ENCODE data around the gene SEMA3D. TPM values are rescaled to one million over a fixed set of nuclear protein-coding genes. Genes with fewer than 3 reads are reported as not detected.
A peak's percentile ranks its signal among the peaks of the same experiment; 100 is the strongest.

SEMA3D gene
- total and polyA plus RNA-seq, 5 donors, result 0.54 to 3.1 (median 2.1) TPM

DNA sequence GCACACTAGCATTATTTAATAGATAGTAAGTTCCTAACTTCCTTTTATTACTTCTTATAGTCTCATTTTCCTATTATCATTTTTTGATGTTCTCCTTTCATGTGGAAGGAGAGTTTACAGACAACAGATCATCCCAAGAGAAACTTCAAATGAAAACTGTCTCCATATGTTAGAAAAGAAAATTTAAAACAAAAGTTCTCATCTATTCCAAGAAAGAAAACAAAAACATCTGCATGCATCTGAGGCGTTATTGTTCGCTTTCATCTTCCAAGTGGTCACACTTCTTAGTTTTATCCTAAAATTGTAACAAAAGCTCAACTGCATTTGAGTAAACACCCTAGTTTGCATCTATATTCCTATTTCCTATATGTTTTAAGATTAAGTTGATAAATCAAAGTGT lies 126.2 kb downstream of the SEMA3D start:
- Histone ChIP-seq H3K27ac (ENCODE audit: low read length) (no peak overlapping the region), H3K27me3 (ENCODE audit: control insufficient read depth, insufficient read depth) (no peaks in the 10 kb centered on the region), H3K4me3 (ENCODE audit: low read length) (no peak overlapping the region), H3K9me3 (ENCODE audit: control insufficient read depth, low read length) (no peaks in the 10 kb centered on the region), H3K4me1 (ENCODE audit: control insufficient read depth, insufficient read depth, low read length) (no peaks in the 10 kb centered on the region)
- no peak for DNase-seq
- no peak for ATAC-seq
- intact Hi-C loops (cut with DNase I), result no loop called here
- WGBS, result 92% methylated on average over 2 of the region's 2 CpGs

DNA sequence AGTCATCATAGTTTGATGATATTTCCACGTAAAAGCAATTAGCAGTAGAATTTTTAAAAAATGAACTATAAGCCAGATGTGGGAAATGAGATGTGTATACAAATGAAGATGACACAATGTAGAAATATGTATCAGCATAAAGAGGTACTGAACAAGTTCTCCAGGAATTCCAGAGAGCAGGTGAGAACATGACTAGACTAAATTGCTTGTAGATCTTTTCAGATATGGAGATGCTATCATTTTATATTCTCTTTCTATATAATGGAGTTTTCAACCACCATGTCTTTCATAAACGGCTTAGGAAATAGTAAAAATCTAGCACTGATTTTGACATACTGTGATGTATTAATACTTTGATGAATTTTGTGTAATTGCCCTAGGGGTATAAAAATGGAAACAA lies 130.9 kb downstream of the SEMA3D start:
- H3K4me1 ChIP-seq (ENCODE audit: control insufficient read depth, insufficient read depth, low read length), result no peaks in the 10 kb centered on the region
- H3K9me3 ChIP-seq (ENCODE audit: control insufficient read depth, low read length), result no peaks in the 10 kb centered on the region

DNA sequence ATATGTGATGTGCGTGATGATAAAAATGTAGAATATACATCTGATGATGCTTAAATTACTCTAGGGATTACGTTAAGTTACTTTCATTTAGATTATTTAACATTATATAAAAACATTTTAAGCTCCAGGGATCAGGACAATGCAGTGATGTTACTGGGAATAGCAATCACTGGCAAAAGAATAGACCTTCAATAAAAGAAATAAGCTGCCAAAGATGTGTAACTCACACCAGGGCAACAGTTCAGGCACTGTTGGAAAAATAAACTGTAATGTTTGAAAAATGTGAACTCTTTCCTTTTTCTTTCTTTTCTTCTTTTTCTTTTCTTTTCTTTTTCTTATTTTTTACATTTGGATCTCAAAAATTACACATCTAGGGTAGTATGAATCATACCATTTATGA lies 131.7 kb downstream of the SEMA3D start:
- DNase-seq (no peak), ATAC-seq (no peak)
- no peaks in the 10 kb centered on the region for H3K27me3 ChIP-seq (ENCODE audit: control insufficient read depth, insufficient read depth)
- no peaks in the 10 kb centered on the region for H3K9me3 ChIP-seq (ENCODE audit: control insufficient read depth, low read length)
- H3K4me3 ChIP-seq (ENCODE audit: low read length), result no peak overlapping the region
- 86% methylated on average over 2 of the region's 2 CpGs for WGBS
- no peaks in the 10 kb centered on the region for H3K4me1 ChIP-seq (ENCODE audit: control insufficient read depth, insufficient read depth, low read length)
- H3K27ac ChIP-seq (ENCODE audit: low read length), result no peak overlapping the region
- intact Hi-C loops (cut with DNase I), result no loop called here

More for the DNA sequence above, 130.9 kb downstream of the SEMA3D start:
- DNase-seq (no peak), ATAC-seq (no peak)
- 92% methylated on average over 2 of the region's 2 CpGs for WGBS
- Histone ChIP-seq H3K27ac (ENCODE audit: low read length) (no peak overlapping the region), H3K27me3 (ENCODE audit: control insufficient read depth, insufficient read depth) (no peaks in the 10 kb centered on the region), H3K4me3 (ENCODE audit: low read length) (no peak overlapping the region)
- intact Hi-C loops (cut with DNase I), result no loop called here

DNA sequence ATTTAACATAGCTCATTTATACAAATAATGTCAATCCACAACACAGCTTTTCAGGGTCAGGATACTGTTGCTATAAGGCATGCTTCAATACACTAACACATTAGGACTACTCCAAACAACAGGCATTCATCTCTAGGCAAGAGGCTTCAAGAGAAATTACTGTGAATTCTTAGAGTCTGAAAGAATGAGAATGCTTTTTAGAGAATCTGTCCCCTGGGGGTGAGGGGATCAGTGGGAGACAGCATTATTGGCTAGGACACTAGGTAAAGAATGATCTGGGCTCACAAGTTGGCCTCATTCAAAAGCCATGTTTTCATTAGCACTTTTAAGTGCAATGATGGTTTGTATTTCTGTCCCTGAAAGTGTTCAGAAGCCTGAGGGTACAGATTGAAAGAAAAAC lies 132.6 kb downstream of the SEMA3D start:
- intact Hi-C loops (cut with DNase I), result no loop called here
- no peak overlapping the region for H3K27ac ChIP-seq (ENCODE audit: low read length)
- ATAC-seq (no peak), DNase-seq (no peak)
- no peaks in the 10 kb centered on the region for H3K4me1 ChIP-seq (ENCODE audit: control insufficient read depth, insufficient read depth, low read length)
- no peaks in the 10 kb centered on the region for H3K27me3 ChIP-seq (ENCODE audit: control insufficient read depth, insufficient read depth)
- no peaks in the 10 kb centered on the region for H3K9me3 ChIP-seq (ENCODE audit: control insufficient read depth, low read length)
- no peak overlapping the region for H3K4me3 ChIP-seq (ENCODE audit: low read length)

DNA sequence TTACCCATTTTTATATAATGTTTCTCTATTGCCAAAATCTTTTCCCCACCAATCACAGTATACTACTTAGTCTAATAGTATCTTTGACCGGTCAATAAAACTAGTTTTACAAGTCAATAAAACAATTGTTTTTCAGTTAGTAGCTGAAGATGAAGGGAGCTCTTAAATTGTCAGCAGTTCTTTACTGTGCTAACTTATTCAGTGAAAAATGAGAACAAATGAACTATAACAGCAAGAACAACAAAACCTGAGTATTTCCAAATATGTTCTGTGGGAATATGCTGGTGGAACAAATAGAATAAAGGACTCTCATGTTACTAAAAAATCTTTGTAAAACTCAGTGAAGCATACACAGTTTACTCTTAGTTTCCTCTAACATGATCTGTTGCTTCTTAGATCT lies 134.0 kb downstream of the SEMA3D start:
- 97% methylated on average over 1 of the region's 1 CpG for WGBS
- no peaks in the 10 kb centered on the region for H3K27me3 ChIP-seq (ENCODE audit: control insufficient read depth, insufficient read depth)
- H3K4me3 ChIP-seq (ENCODE audit: low read length), result no peak overlapping the region
- ATAC-seq (no peak), DNase-seq (no peak)
- no peaks in the 10 kb centered on the region for H3K4me1 ChIP-seq (ENCODE audit: control insufficient read depth, insufficient read depth, low read length)
- no peaks in the 10 kb centered on the region for H3K9me3 ChIP-seq (ENCODE audit: control insufficient read depth, low read length)
- no peak overlapping the region for H3K27ac ChIP-seq (ENCODE audit: low read length)
- intact Hi-C loops (cut with DNase I), result no loop called here

DNA sequence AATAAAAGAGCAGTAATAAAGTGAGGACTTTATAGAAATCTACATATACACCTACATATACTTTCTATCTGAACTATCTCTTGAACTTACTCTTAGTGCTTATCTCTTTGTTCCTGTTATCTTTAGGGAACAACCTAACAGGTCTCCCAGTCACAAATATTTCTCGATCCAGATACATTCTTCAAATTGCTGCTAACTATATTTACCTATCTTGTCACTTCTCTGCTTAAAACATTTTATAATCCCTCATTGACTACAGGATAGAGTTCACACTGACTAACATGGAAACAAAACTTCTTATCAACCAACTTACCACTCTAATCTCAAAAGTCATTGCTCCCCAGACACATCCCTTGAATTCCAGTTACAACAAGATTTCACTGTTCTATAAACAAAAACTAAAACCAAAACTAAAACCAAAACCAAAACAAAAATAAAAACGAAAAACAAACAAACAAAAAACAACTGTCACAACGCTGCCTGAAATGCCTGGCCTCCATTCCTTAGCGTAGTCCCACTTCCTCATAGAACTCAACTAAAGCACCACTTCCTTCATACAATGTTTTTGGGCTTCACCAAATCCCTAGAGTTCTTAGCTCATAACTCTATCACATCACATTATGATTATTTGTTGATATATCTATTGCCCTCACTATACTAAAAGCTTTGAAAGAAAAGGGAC lies 134.7 kb downstream of the SEMA3D start:
- H3K4me3 ChIP-seq (ENCODE audit: low read length), result no peak overlapping the region
- 79% methylated on average over 4 of the region's 4 CpGs for WGBS
- no peaks in the 10 kb centered on the region for H3K9me3 ChIP-seq (ENCODE audit: control insufficient read depth, low read length)
- no peaks in the 10 kb centered on the region for H3K27me3 ChIP-seq (ENCODE audit: control insufficient read depth, insufficient read depth)
- intact Hi-C loops (cut with DNase I), result no loop called here
- H3K27ac ChIP-seq (ENCODE audit: low read length), result no peak overlapping the region
- ATAC-seq, result no peak
- DNase-seq, result no peak
- H3K4me1 ChIP-seq (ENCODE audit: control insufficient read depth, insufficient read depth, low read length), result no peaks in the 10 kb centered on the region

DNA sequence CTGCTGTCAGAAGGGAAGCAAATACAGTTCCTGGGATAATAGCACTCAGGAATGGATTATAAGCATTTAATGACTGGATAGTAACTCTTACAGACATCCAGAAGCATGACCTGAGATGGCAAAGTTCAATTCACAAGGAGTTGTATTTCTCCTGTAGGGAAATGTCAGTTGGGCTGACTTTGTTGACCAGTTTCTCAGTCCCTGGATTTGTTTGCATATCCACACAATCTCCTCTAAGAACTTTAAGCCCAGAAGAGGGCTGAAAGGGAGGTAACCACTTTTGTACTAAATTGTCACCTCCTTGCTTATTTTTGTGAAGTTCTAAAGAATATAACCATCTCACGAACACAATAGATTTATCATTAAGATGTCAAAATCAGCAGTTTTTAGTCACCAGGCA lies 140.3 kb downstream of the SEMA3D start:
- 93% methylated on average over 1 of the region's 1 CpG for WGBS
- ATAC-seq (no peak), DNase-seq (no peak)
- Histone ChIP-seq H3K27ac (ENCODE audit: low read length) (no peak overlapping the region), H3K9me3 (ENCODE audit: control insufficient read depth, low read length) (no peaks in the 10 kb centered on the region), H3K4me3 (ENCODE audit: low read length) (no peak overlapping the region), H3K27me3 (ENCODE audit: control insufficient read depth, insufficient read depth) (no peaks in the 10 kb centered on the region), H3K4me1 (ENCODE audit: control insufficient read depth, insufficient read depth, low read length) (no peaks in the 10 kb centered on the region)
- intact Hi-C loops (cut with DNase I), result loop anchor here in 3 of 4 donors (10.0 kb wide), 2 partner anchors 138 to 508 kb away; partner anchors contain the start of gene SEMA3D (in 2 of the 3)

DNA sequence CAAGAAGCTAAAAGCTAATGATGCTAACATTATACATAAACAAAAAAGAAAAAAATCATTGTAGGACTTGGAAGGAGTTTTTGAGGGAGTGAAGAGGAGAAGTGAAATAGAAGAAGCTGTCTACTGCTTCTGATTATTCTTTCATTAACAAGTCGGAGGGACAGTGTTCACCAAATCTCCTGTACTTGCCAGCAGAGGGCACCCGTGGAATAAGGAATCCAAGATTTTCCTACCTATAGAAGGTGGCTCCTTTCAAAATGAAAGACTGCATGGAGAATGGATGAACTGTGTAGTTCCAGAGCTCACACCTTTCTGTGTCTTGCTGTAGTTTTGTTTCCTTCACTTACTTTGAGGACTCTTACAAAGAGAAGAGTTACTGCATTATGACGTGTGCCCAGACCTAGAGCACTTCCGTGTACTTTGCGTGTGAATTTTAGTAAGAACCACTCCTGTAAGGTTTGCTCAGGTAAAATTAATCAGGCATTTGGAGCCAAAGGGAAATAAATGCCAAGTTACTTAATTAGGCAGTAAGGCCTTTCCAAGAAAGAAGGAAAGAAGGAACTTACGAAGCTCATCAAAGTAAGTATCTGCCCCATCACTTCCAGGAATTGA lies 145.1 kb downstream of the SEMA3D start:
- WGBS, result 57% methylated on average over 6 of the region's 6 CpGs
- H3K4me1 ChIP-seq (ENCODE audit: control insufficient read depth, insufficient read depth, low read length), result no peaks in the 10 kb centered on the region
- no peak overlapping the region for H3K4me3 ChIP-seq (ENCODE audit: low read length)
- H3K27ac ChIP-seq (ENCODE audit: low read length), result no peak overlapping the region
- intact Hi-C loops (cut with DNase I), result loop anchor here (2.0 to 10.0 kb wide), 5 partner anchors 143 to 516 kb away; partner anchors contain the start of gene SEMA3D (in 3 of the 4)
- ATAC-seq, result peak; percentile 61 to 68
- no peaks in the 10 kb centered on the region for H3K9me3 ChIP-seq (ENCODE audit: control insufficient read depth, low read length)
- DNase-seq, result peak; percentile 59 to 80 (median 64)
- no peaks in the 10 kb centered on the region for H3K27me3 ChIP-seq (ENCODE audit: control insufficient read depth, insufficient read depth)

DNA sequence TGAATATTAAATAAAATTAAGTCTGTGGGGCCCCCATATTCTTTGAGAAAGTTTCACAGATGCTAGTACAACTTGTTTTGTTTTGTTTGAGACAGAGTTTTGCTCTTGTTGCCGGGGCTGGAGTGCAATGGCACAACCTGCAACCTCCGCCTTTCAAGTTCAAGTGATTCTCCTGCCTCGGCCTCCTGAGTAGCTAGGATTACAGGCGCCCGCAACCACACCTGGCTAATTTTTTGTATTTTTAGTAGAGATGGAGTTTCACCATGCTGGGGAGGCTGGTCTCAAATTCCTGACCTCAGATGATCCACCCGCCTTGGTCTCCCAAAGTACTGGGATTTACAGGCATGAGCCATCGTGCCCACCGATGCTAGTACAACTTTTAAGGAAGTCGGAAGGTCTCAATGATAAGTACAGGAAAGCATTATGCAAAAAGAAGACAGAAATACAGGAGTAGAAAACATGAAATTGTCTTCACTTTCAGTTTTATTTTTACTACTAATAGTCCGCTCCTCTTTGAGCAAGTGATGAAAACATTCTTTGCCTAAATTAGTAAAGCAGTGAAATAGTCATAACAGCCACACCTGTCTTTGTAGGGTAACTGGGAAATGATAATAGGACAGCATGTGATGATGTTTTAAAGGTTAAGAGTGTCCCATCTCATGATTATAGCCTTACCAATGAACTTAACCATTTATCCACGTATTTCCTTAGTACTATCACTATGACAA lies 147.5 kb downstream of the SEMA3D start:
- no peak for ATAC-seq
- H3K27me3 ChIP-seq (ENCODE audit: control insufficient read depth, insufficient read depth), result no peaks in the 10 kb centered on the region
- no peak for DNase-seq
- intact Hi-C loops (cut with DNase I), result no loop called here
- WGBS, result 84% methylated on average over 11 of the region's 11 CpGs
- H3K4me3 ChIP-seq (ENCODE audit: low read length), result no peak overlapping the region
- H3K9me3 ChIP-seq (ENCODE audit: control insufficient read depth, low read length), result no peaks in the 10 kb centered on the region
- H3K4me1 ChIP-seq (ENCODE audit: control insufficient read depth, insufficient read depth, low read length), result no peaks in the 10 kb centered on the region
- no peak overlapping the region for H3K27ac ChIP-seq (ENCODE audit: low read length)

DNA sequence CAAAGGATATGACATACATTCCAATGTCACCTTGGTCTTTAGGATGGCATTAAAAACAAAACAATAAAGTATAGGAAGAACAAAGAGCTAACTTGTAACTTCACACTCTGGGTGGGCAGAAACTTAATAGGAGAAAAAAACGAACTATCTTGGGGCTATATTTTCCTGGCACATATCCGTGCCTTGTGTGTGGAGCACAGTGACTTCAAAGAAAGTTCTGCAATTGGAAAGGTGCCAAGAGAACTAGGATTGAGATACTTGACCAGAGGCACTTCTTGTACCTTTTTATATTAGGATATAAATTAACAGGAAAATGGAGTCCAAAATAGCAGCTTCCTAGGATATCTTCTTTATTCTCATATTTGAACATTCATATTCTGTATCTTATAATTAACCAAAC lies 148.4 kb downstream of the SEMA3D start:
- H3K27ac ChIP-seq (ENCODE audit: low read length), result no peak overlapping the region
- 45% methylated on average over 2 of the region's 2 CpGs for WGBS
- H3K27me3 ChIP-seq (ENCODE audit: control insufficient read depth, insufficient read depth), result no peaks in the 10 kb centered on the region
- H3K9me3 ChIP-seq (ENCODE audit: control insufficient read depth, low read length), result no peaks in the 10 kb centered on the region
- intact Hi-C loops (cut with DNase I), result no loop called here
- ATAC-seq (no peak), DNase-seq (no peak)
- H3K4me3 ChIP-seq (ENCODE audit: low read length), result no peak overlapping the region
- no peaks in the 10 kb centered on the region for H3K4me1 ChIP-seq (ENCODE audit: control insufficient read depth, insufficient read depth, low read length)

DNA sequence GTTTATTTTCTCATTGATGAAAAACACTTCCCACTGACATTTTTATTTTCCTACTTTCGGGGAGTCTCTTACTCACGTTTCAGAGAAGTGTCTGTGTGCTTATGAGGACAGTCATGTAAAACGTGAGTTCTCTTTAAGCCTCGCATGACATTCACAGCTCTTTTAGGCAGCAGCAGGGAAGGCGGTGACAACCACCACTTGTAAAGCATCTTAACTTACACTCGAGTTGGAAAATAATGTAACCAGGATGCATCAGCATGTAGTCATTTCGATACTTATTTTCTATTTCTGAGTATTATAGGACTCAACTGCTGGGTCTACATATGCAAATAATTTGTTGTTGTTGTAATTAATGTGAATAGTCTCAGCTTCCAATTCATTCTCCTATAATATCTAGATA lies 153.6 kb downstream of the SEMA3D start:
- no peaks in the 10 kb centered on the region for H3K9me3 ChIP-seq (ENCODE audit: control insufficient read depth, low read length)
- ATAC-seq (no peak), DNase-seq (no peak)
- intact Hi-C loops (cut with DNase I), result no loop called here
- 52% methylated on average over 7 of the region's 7 CpGs for WGBS
- no peak overlapping the region for H3K4me3 ChIP-seq (ENCODE audit: low read length)
- H3K4me1 ChIP-seq (ENCODE audit: control insufficient read depth, insufficient read depth, low read length), result no peaks in the 10 kb centered on the region
- H3K27me3 ChIP-seq (ENCODE audit: control insufficient read depth, insufficient read depth), result no peaks in the 10 kb centered on the region
- no peak overlapping the region for H3K27ac ChIP-seq (ENCODE audit: low read length)
